ENCODE results near the gene FCGR3A.
"Not testable (repeated sequence)": the region's sequence is repeated elsewhere in the genome, so short reads cannot be mapped to it uniquely, and the experiment has no call there.

The FCGR3A gene
- 0.46 to 1.7 (median 0.77) reads per million in 4 donors for total RNA-seq

- no peak for DNase-seq
Measured at GRCh38 chr1:161549652-161550051, at the start of gene FCGR3A. TSS of gene FCGR3A (minus strand) at chr1:161549818. CDS start at chr1:161549736, 82 bp downstream.

- not testable (repeated sequence) for DNase-seq
Measured at GRCh38 chr1:161597077-161597476, 47.5 kb upstream of the FCGR3A start.

GRCh38 chr1:161595583-161595982 lies 46.0 kb upstream of the FCGR3A start:
- DNase-seq = not testable (repeated sequence)

GRCh38 chr1:161595173-161595572 lies 45.6 kb upstream of the FCGR3A start:
- DNase-seq = not testable (repeated sequence)

- not testable (repeated sequence) for DNase-seq
Measured at GRCh38 chr1:161594269-161594984, 44.8 kb upstream of the FCGR3A start.

GRCh38 chr1:161593092-161593755 lies 43.6 kb upstream of the FCGR3A start:
- not testable (repeated sequence) for DNase-seq

- DNase-seq = not testable (repeated sequence)
Measured at GRCh38 chr1:161592586-161592985, 43.0 kb upstream of the FCGR3A start.

GRCh38 chr1:161589920-161590319 lies 40.3 kb upstream of the FCGR3A start:
- not testable (repeated sequence) for DNase-seq

GRCh38 chr1:161589365-161589764 lies 39.7 kb upstream of the FCGR3A start:
- not testable (repeated sequence) for DNase-seq

- DNase-seq = not testable (repeated sequence)
Measured at GRCh38 chr1:161588596-161588995, 39.0 kb upstream of the FCGR3A start.

GRCh38 chr1:161582882-161583281 lies 33.3 kb upstream of the FCGR3A start:
- DNase-seq = not testable (repeated sequence)

GRCh38 chr1:161580879-161581537 lies 31.4 kb upstream of the FCGR3A start:
- DNase-seq = not testable (repeated sequence)

GRCh38 chr1:161579856-161580507 lies 30.4 kb upstream of the FCGR3A start:
- not testable (repeated sequence) for DNase-seq

- not testable (repeated sequence) for DNase-seq
Measured at GRCh38 chr1:161576676-161577075, 27.1 kb upstream of the FCGR3A start.

GRCh38 chr1:161571703-161572102 lies 22.1 kb upstream of the FCGR3A start:
- not testable (repeated sequence) for DNase-seq

GRCh38 chr1:161566602-161566960 lies 17.0 kb upstream of the FCGR3A start:
- not testable (repeated sequence) for DNase-seq

GRCh38 chr1:161563522-161563921 lies 13.9 kb upstream of the FCGR3A start:
- not testable (repeated sequence) for DNase-seq

- DNase-seq = not testable (repeated sequence)
Measured at GRCh38 chr1:161562441-161562840, 12.8 kb upstream of the FCGR3A start.

GRCh38 chr1:161560960-161561715 lies 11.5 kb upstream of the FCGR3A start:
- peak in 1 of 5 donors; percentile 48 for DNase-seq

- not testable (repeated sequence) for DNase-seq
Measured at GRCh38 chr1:161557506-161558450, 8.2 kb upstream of the FCGR3A start.

- not testable (repeated sequence) for DNase-seq
Measured at GRCh38 chr1:161556990-161557389, 7.4 kb upstream of the FCGR3A start.

Measured in T-helper 1 cell (primary cell).